Measurements from ENCODE around the gene PET117.
"Not testable (repeated sequence)": the region's sequence is repeated elsewhere in the genome, so short reads cannot be mapped to it uniquely, and the experiment has no call there.

DNA sequence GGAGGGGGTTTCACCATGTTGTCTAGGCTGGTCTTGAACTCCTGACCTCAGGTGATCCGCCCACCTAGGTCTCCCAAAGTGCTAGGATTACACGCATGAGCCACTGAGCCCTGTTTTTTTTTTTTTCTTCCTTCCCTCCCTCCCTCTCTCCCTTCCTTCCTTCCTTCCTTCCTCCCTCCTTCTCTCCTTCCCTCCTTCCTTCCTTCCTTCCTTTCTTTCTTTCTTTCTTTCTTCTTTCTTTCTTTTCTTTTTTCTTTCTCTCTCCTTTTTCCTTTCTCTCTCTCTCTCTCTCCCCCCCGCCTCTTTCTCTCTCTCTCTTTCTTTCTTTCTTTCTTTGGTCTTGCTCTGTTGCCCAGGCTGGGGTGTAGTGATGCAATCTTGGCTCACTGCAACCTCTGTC is 49.4 kb upstream of the PET117 start:
- TF ChIP-seq CTCF (IDR thresholded peaks at IDR 0.05); ZFX (IDR thresholded peaks at IDR 0.05; ENCODE audit: borderline replicate concordance): not testable (repeated sequence)

All from 22Rv1 (cell line).